Measurements from ENCODE around the gene DCUN1D3.
"Not testable (repeated sequence)": the region's sequence is repeated elsewhere in the genome, so short reads cannot be mapped to it uniquely, and the experiment has no call there.

- TF ChIP-seq EZH2 (IDR thresholded peaks at IDR 0.05; ENCODE audit: low read length, unreplicated experiment); EZH2phosphoT487 (IDR thresholded peaks at IDR 0.05; ENCODE audit: borderline replicate concordance, low read length): not testable (repeated sequence)
- TF ChIP-seq, protein P1, sequence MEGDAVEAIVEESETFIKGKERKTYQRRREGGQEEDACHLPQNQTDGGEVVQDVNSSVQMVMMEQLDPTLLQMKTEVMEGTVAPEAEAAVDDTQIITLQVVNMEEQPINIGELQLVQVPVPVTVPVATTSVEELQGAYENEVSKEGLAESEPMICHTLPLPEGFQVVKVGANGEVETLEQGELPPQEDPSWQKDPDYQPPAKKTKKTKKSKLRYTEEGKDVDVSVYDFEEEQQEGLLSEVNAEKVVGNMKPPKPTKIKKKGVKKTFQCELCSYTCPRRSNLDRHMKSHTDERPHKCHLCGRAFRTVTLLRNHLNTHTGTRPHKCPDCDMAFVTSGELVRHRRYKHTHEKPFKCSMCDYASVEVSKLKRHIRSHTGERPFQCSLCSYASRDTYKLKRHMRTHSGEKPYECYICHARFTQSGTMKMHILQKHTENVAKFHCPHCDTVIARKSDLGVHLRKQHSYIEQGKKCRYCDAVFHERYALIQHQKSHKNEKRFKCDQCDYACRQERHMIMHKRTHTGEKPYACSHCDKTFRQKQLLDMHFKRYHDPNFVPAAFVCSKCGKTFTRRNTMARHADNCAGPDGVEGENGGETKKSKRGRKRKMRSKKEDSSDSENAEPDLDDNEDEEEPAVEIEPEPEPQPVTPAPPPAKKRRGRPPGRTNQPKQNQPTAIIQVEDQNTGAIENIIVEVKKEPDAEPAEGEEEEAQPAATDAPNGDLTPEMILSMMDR (conservative IDR thresholded peaks at IDR 0.05; ENCODE audit: low read depth, low read length) = not testable (repeated sequence)
Observed at GRCh38 chr16:20805684-20806167, 94.4 kb downstream of the DCUN1D3 start.

All from PC-3 (cell line).